ENCODE results near the gene ALG12.

ALG12 gene

GRCh38 chr22:49929211-49929979, 11.2 kb upstream of the ALG12 start:
- Histone ChIP-seq H3K4me3 (replicated peaks; ENCODE audit: low read depth, low read length) (no peak overlapping the region), H3K27me3 (replicated peaks; ENCODE audit: control insufficient read depth, insufficient read depth, low read length) (no peaks in the 10 kb centered on the region), H3K36me3 (ENCODE audit: control insufficient read depth, insufficient read depth, low read length) (no peaks in the 10 kb centered on the region; the same call in 1 of the 2 replicates)
- peak; percentile 80 for DNase-seq (ENCODE audit: extremely low read depth, insufficient read length)
- TF ChIP-seq CTCF (IDR thresholded peaks at IDR 0.05; ENCODE audit: insufficient read depth, low read length, poor library complexity, severe bottlenecking) = no peak

- Histone ChIP-seq H3K27me3 (replicated peaks; ENCODE audit: control insufficient read depth, insufficient read depth, low read length) (no peaks in the 10 kb centered on the region), H3K36me3 (ENCODE audit: control insufficient read depth, insufficient read depth, low read length) (no peaks in the 10 kb centered on the region; the same call in none of the 2 replicates), H3K4me3 (replicated peaks; ENCODE audit: low read depth, low read length) (no peak overlapping the region)
- no peak for DNase-seq (ENCODE audit: extremely low read depth, insufficient read length)
- no peak for TF ChIP-seq CTCF (IDR thresholded peaks at IDR 0.05; ENCODE audit: insufficient read depth, low read length, poor library complexity, severe bottlenecking)
These were observed 10.4 kb upstream of the ALG12 start for GRCh38 chr22:49928555-49929210.

- Histone ChIP-seq H3K36me3 (ENCODE audit: control insufficient read depth, insufficient read depth, low read length) (no peaks in the 10 kb centered on the region; the same call in none of the 2 replicates), H3K27me3 (replicated peaks; ENCODE audit: control insufficient read depth, insufficient read depth, low read length) (no peaks in the 10 kb centered on the region), H3K4me3 (replicated peaks; ENCODE audit: low read depth, low read length) (no peak overlapping the region)
- DNase-seq (ENCODE audit: extremely low read depth, insufficient read length) = no peak
- TF ChIP-seq CTCF (IDR thresholded peaks at IDR 0.05; ENCODE audit: insufficient read depth, low read length, poor library complexity, severe bottlenecking) = no peak
These were observed 9.9 kb upstream of the ALG12 start for GRCh38 chr22:49928185-49928495.

GRCh38 chr22:49927483-49928184, 9.4 kb upstream of the ALG12 start:
- DNase-seq (ENCODE audit: extremely low read depth, insufficient read length) = no peak
- Histone ChIP-seq H3K36me3 (ENCODE audit: control insufficient read depth, insufficient read depth, low read length) (no peaks in the 10 kb centered on the region; the same call in none of the 2 replicates), H3K27me3 (replicated peaks; ENCODE audit: control insufficient read depth, insufficient read depth, low read length) (no peaks in the 10 kb centered on the region), H3K4me3 (replicated peaks; ENCODE audit: low read depth, low read length) (no peak overlapping the region)
- TF ChIP-seq CTCF (IDR thresholded peaks at IDR 0.05; ENCODE audit: insufficient read depth, low read length, poor library complexity, severe bottlenecking) = no peak

- no peak for DNase-seq (ENCODE audit: extremely low read depth, insufficient read length)
- Histone ChIP-seq H3K36me3 (ENCODE audit: control insufficient read depth, insufficient read depth, low read length) (no peaks in the 10 kb centered on the region; the same call in none of the 2 replicates), H3K27me3 (replicated peaks; ENCODE audit: control insufficient read depth, insufficient read depth, low read length) (no peaks in the 10 kb centered on the region), H3K4me3 (replicated peaks; ENCODE audit: low read depth, low read length) (no peak overlapping the region)
- TF ChIP-seq CTCF (IDR thresholded peaks at IDR 0.05; ENCODE audit: insufficient read depth, low read length, poor library complexity, severe bottlenecking) = no peak
These were observed 8.7 kb upstream of the ALG12 start for GRCh38 chr22:49926916-49927315.

Data from GM06990 (cell line).